Hematopoietic multipotent progenitor cell treated with erythropoietin and hydrocortisone succinate and interleukin-3 and kit ligand, for 8 days (in vitro differentiated cells): ENCODE results near the gene SCAF4.
A peak's percentile ranks its signal among the peaks of the same experiment; 100 is the strongest.
"Not testable (repeated sequence)": the region's sequence is repeated elsewhere in the genome, so short reads cannot be mapped to it uniquely, and the experiment has no call there.

Experiments used
- DNase-seq: peaks from one replicate; pipeline ENCODE4 v3.0.0-alpha.2; 2015

The SCAF4 gene

GRCh38 chr21:31731857-31732596 is at the start of gene SCAF4:
SCAF4 (minus strand) TSS chr21:31732118; CDS start chr21:31731692, 426 bp downstream.
- peak; percentile 84 for DNase-seq

- DNase-seq = no peak
Observed at GRCh38 chr21:31780944-31781343, 49.0 kb upstream of the SCAF4 start.

GRCh38 chr21:31778546-31778945 is 46.6 kb upstream of the SCAF4 start:
- no peak for DNase-seq

- no peak for DNase-seq
Observed at GRCh38 chr21:31777857-31778256, 45.9 kb upstream of the SCAF4 start.

GRCh38 chr21:31774031-31774430 is 42.1 kb upstream of the SCAF4 start:
- DNase-seq = no peak

- no peak for DNase-seq
Observed at GRCh38 chr21:31772674-31773555, 41.0 kb upstream of the SCAF4 start.

- no peak for DNase-seq
Observed at GRCh38 chr21:31771685-31772084, 39.8 kb upstream of the SCAF4 start.

- DNase-seq = no peak
Observed at GRCh38 chr21:31768710-31769109, 36.8 kb upstream of the SCAF4 start.

- no peak for DNase-seq
Observed at GRCh38 chr21:31766899-31767298, 35.0 kb upstream of the SCAF4 start.

GRCh38 chr21:31765850-31766249 is 33.9 kb upstream of the SCAF4 start:
- DNase-seq = not testable (repeated sequence)

- no peak for DNase-seq
Observed at GRCh38 chr21:31760931-31761330, 29.0 kb upstream of the SCAF4 start.

- DNase-seq = no peak
Observed at GRCh38 chr21:31756787-31757186, 24.9 kb upstream of the SCAF4 start.

- DNase-seq = no peak
Observed at GRCh38 chr21:31755027-31755426, 23.1 kb upstream of the SCAF4 start.

GRCh38 chr21:31754708-31754960 is 22.7 kb upstream of the SCAF4 start:
- no peak for DNase-seq

GRCh38 chr21:31753949-31754707 is 22.2 kb upstream of the SCAF4 start:
- DNase-seq = no peak

GRCh38 chr21:31752967-31753366 is 21.0 kb upstream of the SCAF4 start:
- no peak for DNase-seq

- DNase-seq = no peak
Observed at GRCh38 chr21:31752352-31752751, 20.4 kb upstream of the SCAF4 start.

GRCh38 chr21:31750843-31751242 is 18.9 kb upstream of the SCAF4 start:
- DNase-seq = no peak

- DNase-seq = no peak
Observed at GRCh38 chr21:31744182-31744800, 12.4 kb upstream of the SCAF4 start.

- DNase-seq = no peak
Observed at GRCh38 chr21:31743712-31744111, 11.8 kb upstream of the SCAF4 start.

- DNase-seq = no peak
Observed at GRCh38 chr21:31741116-31741515, 9.2 kb upstream of the SCAF4 start.

- DNase-seq = peak; percentile 77
Observed at GRCh38 chr21:31737586-31738397, 5.9 kb upstream of the SCAF4 start.
